Loucy (cell line): ENCODE measurements around the gene EIF3F.

Experiments used
- EZH2phosphoT487 ChIP-seq: fragments of 200-600 bp; IDR thresholded peaks from 2 replicates; pipeline ENCODE4 v1.6.1; 2018; ENCODE audit warnings: antibody characterized with exemption, mild to moderate bottlenecking, moderate library complexity, borderline replicate concordance
- TF ChIP-seq, protein P1 (sequence below): fragments of 200-600 bp; sonication (generic); conservative IDR thresholded peaks from 2 replicates; pipeline ENCODE4 v1.5.1; 2014; ENCODE audit warnings: mild to moderate bottlenecking, antibody characterized with exemption, low read length

DNA sequence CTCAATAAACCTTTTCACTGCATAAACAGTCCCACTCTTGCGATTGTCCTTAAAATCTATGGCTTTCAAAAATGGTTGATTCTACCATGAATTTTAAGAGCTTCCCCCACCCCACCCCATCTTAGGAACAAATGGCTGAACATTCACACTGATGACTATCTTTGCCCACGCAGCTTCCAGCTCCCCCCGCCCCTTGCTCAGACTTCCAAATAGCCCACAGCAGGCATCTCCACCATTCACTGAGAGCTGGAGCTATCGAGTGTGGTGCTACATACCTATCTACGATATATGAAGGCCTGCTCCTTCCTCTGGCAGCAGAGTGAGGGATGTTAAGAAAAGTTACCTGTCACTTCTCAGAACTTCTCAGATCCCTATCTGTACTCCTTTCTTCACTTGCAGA is 26.7 kb downstream of the EIF3F start:
- TF ChIP-seq, protein P1, sequence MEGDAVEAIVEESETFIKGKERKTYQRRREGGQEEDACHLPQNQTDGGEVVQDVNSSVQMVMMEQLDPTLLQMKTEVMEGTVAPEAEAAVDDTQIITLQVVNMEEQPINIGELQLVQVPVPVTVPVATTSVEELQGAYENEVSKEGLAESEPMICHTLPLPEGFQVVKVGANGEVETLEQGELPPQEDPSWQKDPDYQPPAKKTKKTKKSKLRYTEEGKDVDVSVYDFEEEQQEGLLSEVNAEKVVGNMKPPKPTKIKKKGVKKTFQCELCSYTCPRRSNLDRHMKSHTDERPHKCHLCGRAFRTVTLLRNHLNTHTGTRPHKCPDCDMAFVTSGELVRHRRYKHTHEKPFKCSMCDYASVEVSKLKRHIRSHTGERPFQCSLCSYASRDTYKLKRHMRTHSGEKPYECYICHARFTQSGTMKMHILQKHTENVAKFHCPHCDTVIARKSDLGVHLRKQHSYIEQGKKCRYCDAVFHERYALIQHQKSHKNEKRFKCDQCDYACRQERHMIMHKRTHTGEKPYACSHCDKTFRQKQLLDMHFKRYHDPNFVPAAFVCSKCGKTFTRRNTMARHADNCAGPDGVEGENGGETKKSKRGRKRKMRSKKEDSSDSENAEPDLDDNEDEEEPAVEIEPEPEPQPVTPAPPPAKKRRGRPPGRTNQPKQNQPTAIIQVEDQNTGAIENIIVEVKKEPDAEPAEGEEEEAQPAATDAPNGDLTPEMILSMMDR = no peak
- TF ChIP-seq EZH2phosphoT487 = no peak
